Medulla oblongata (tissue), 1 donor: ENCODE measurements around the gene DUSP19.

Experiments used
- DNase-seq: peaks from one replicate; pipeline ENCODE4 v3.0.0-alpha.2; 2015; ENCODE audit errors: extremely low spot score

DUSP19 gene

DNA sequence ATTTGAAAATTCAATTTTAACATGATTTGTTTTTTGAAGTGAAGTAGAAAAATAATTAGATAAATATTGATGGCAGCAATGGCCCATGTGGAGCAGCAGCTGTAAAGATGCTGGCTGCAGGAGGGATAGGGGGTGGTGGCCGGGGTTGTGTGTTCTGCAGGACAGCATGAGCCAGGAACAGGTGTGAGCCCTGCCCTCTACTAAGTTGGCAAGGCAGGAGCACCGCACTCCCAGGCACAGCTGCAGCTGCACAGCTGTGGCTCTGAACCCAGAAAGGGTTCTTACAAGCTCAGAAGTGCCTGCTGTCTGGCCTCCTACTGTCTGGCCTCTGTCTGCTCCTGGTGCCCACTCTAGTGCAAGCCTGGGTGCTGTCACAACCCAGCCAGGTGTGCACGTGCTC lies 10.0 kb upstream of the DUSP19 start:
- no peak for DNase-seq

DNA sequence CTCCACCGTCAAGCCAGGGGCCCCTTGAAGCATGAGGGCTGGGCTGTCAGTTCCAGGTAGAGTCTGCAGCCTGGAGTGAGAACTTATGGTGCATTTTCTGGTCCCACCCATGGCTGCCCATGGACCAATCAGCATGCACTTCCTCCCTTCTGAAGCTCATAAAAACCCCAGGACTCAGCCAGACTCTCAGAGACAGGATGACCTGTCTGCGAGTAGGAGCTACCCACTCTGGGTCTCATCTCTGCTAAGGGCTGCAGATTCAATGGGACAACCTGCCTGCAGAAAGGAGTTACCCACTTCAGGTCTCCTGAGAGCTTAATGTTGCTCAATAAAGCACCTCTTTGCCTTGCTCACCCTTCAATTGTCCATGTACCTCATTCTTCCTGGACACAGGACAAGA lies 9.4 kb upstream of the DUSP19 start:
- DNase-seq, result no peak

GRCh38 chr2:183070942-183071844 lies 7.4 kb upstream of the DUSP19 start:
- DNase-seq, result peak; percentile 28

DNA sequence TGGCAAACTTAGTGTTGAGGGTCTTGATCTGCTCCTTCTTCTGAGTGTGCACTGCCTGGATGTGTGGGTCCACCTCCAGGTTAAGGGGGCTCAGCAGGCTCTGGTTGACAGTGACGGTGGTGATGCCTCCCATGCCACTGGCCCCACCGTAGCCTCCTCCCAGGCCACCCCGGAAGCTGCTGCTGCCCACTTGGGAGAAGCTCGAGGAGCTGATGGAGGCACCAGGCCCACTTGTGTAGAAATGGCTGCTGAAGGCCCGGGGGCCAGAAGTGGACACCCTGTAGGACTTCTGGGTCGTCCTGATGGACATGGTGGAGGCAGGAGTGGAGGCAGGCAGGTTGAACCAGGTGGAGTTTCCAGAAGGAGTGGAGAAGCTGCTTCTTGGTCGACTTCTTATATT lies 6.4 kb upstream of the DUSP19 start:
- DNase-seq, result no peak

GRCh38 chr2:183078163-183078463 lies 434 bp upstream of the DUSP19 start:
- DNase-seq, result no peak

- DNase-seq, result peak; percentile 57
Measured at GRCh38 chr2:183079139-183079775, 710 bp downstream of the DUSP19 start.

- no peak for DNase-seq
Measured at GRCh38 chr2:183081911-183082310, 3.4 kb downstream of the DUSP19 start.

GRCh38 chr2:183088061-183088460 lies 9.5 kb downstream of the DUSP19 start:
- DNase-seq, result no peak

DNA sequence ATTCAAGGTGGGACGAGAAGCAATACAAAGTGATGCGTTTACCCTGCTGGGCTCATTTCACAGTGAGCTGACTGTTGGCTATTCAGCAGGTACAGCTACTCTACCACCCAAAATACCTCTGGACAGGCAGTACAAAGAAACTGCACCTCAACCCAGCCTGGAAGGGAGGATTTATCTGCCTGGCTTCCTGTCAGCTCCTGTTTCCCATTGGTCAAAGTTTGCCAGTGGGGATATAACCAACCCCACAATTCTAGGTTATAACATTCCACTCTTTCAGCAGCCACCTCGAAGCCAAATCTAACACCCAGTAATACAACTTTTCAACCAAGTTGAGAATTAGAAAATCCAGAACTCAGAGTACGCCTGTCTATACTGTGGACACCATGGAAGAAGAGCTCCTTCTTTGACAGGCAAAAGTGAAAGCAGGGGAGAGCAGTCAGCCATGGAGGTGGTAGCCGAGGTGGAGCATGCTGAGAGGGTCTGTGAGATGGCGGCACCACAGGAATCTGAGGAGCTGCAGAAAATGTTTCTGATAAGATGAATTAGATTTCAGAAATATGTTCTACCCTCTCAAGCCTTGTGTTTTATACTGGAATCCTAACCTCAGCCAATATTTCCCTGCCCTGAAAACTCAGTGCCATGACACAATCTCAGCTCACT lies 10.8 kb downstream of the DUSP19 start:
- DNase-seq, result no peak

GRCh38 chr2:183091318-183091953 lies 12.9 kb downstream of the DUSP19 start:
- no peak for DNase-seq

DNA sequence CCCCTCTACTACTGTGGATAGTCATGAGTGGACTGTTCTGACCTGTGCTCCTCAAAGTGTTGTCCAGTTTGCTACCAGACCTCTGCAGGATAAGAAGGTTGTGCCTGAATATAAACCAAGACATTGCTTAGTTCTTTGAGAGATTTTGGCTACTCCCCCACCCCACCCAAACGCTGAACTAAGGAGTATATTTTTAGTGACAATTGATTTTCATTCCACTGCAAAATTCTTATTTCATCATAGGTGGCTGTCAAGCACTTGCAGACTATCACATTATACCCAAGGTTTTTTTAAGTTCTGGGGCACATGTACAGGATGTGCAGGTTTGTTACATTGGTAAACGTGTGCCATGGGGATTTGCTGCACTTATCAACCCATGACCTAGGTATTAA lies 13.4 kb downstream of the DUSP19 start:
- no peak for DNase-seq

DNA sequence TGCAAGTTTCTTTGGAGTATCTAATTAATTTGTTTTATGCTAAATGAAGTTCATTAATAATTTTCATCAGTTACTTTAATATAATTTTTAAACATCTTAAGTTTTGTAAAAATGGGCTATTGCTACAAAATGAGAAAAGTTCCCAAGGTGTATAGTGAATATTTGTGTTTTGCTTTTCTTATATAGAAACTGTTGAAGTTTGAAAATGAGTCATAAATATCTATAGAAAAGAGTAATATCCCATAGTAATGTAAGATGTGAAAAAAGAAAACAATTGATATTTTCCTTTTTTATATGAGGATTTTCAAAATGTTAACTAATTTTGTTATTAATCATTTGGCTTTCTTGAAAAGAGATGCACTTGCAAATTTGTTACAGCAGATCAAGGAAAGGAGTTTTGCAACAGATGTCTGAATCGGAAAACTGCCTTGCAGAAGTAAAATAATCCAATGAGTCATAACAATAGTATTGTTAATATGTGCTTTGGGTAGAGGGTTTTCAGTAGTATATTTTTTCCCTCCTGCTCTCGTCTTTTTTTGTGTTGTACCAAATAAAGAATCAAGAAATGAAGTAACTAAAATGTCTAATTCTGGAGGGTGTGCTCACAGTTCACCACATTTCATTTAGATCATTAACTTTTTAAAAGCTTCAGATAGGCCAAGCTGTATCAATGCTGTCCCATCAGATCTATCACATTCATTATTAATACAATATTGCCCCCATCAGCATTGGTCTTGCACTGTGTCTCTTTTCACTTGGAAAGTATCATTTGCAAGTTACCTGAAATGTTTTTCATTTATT lies 15.5 kb downstream of the DUSP19 start:
- DNase-seq, result no peak

DNA sequence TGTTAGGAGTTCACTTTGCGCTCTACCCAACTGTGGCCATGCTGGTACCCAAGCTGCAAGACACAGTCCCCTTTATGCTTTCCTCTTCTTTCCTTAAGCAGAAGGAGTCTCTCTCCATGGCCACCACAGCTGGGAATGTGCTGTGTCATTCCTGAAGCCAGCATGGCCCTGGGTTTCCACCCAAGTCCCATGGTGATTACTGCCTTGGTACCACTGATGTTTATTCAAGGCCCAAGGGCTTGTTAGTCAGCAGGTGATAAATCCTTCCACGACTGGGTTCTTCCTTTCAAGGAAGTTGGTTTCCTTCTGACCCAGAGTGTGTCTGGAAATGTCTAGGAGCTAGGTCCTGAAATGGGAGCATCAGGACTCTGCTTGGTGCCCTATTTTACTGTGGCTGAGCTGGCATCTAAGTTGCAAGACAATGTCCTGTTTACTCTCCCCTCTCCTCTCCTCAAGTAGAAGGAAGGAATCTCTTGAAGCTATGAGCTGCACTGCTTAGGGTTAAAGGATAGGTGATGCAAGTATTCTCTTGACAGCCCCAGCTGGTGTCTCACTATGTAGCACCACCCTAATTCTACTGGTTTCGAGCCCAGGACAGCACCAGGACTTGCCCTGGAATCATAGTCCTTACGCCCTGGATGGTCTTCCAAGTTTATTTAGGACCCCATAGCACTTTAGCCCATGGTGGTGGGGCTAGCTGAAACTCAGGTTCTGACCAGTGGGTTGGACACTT lies 27.0 kb downstream of the DUSP19 start:
- no peak for DNase-seq

DNA sequence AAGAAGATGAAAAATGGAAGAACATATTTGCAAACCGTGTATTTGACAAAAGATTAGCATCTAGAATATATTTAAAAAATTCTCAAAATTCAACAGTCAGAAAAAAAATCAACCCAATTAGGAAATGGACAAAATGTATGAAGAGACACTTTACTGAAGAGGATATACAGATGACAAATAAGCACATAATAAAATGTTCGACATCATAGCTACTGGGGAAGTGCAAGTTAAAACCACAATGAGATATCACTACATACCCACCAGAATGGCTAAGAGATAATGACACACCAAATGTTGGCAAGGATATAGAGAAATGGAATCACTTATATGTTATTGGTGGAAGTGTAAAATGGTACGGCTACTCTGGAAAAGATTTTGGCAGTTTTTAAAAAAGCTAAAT lies 34.0 kb downstream of the DUSP19 start:
- DNase-seq, result no peak

DNA sequence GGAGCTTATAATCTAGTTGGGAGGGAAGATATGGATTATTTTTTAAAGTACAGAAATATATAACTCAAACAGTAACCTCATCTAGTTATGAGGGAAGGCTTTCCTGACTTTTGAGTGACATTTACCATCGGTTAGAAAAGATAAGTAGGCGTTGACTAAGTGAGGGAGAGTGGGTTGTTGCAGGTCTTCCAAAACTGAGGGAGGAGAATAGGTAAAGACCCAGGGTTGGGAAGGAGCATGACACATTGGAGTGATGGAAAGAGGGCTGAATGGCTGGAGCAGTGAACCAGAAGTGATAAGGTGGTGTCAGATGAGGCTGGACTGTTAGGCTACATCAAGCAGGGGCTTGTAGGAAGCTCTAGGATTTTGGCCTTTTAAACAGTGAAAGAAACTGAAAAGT lies 35.1 kb downstream of the DUSP19 start:
- DNase-seq, result no peak

GRCh38 chr2:183117226-183117625 lies 38.7 kb downstream of the DUSP19 start:
- no peak for DNase-seq

- DNase-seq, result no peak
Measured at GRCh38 chr2:183123117-183123958, 44.8 kb downstream of the DUSP19 start.

- no peak for DNase-seq
Measured at GRCh38 chr2:183123959-183124221, 45.3 kb downstream of the DUSP19 start.

GRCh38 chr2:183124222-183124956 lies 45.8 kb downstream of the DUSP19 start, which contains the start of gene NUP35:
TSS of gene NUP35 (plus strand) at chr2:183124443. CDS start at chr2:183124458, 15 bp downstream.
- DNase-seq, result peak; percentile 93

DNA sequence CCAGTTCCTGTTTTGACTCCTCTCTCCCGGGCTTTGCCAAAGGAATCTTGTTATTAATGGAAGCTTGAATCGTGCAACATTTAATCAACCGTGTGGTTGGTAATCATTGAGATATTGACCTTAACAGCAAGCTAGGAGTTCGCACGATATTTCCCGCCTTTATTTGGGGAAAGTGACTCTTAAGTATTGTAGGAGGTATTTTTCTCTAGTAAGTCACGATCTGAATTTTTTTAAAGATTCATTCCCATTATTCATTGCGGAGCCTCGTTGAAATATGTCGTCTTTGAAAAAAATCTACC lies 46.4 kb downstream of the DUSP19 start:
- DNase-seq, result peak; percentile 33
